Measurements from ENCODE around the gene ARSI. TPM values are rescaled to one million over a fixed set of nuclear protein-coding genes. Genes with fewer than 3 reads are reported as not detected.

Gene ARSI
- total RNA-seq = 1 to 10 TPM; 1.6 to 4.5 (median 2.6) TPM

GRCh38 chr5:150302301-150303069, at the start of gene ARSI:
Gene ARSI, minus strand, starts transcription at chr5:150302905. Its CDS starts 532 bp downstream, at chr5:150302373.
- intact Hi-C loops (cut with DNase I; ENCODE audit: low total_unique reads) = no loop called here
- TF ChIP-seq POLR2A (IDR thresholded peaks at IDR 0.05) = no peak
- no peak for TF ChIP-seq CTCF (IDR thresholded peaks at IDR 0.05)
- WGBS, 2 donors = 1 to 2% methylated on average over 40 to 63 of the region's 63 CpGs
- DNase-seq (ENCODE audit: low spot score in 2 of 2) = no peak
- no peak within 1 kb of the TSS for H3K4me3 ChIP-seq (ENCODE audit: low read depth, poor library complexity, severe bottlenecking)

GRCh38 chr5:150350524-150351344, 48.0 kb upstream of the ARSI start:
- DNase-seq (ENCODE audit: low spot score in 2 of 2) = peak; percentile 70 to 91
- intact Hi-C loops (cut with DNase I; ENCODE audit: low total_unique reads) = no loop called here
- TF ChIP-seq POLR2A (IDR thresholded peaks at IDR 0.05) (no peak), CTCF (IDR thresholded peaks at IDR 0.05) (peak in 1 of 3 donors; percentile 8)
- WGBS, 2 donors = 54 to 56% methylated on average over 7 of the region's 7 CpGs
- H3K4me3 ChIP-seq (ENCODE audit: low read depth, poor library complexity, severe bottlenecking) = no peak overlapping the region

GRCh38 chr5:150349681-150350275, 47.1 kb upstream of the ARSI start:
- no peak for DNase-seq (ENCODE audit: low spot score in 2 of 2)
- H3K4me3 ChIP-seq (ENCODE audit: low read depth, poor library complexity, severe bottlenecking) = no peak overlapping the region
- no peak for TF ChIP-seq CTCF (IDR thresholded peaks at IDR 0.05)
- TF ChIP-seq POLR2A (IDR thresholded peaks at IDR 0.05) = no peak
- intact Hi-C loops (cut with DNase I; ENCODE audit: low total_unique reads) = no loop called here
- WGBS, 2 donors = 85 to 89% methylated on average over 6 of the region's 6 CpGs

GRCh38 chr5:150347451-150347850, 44.7 kb upstream of the ARSI start:
- no peak for TF ChIP-seq POLR2A (IDR thresholded peaks at IDR 0.05)
- TF ChIP-seq CTCF (IDR thresholded peaks at IDR 0.05) = no peak
- 80 to 84% methylated on average over 9 of the region's 9 CpGs for WGBS, 2 donors
- intact Hi-C loops (cut with DNase I; ENCODE audit: low total_unique reads) = no loop called here
- DNase-seq (ENCODE audit: low spot score in 2 of 2) = no peak
- no peak overlapping the region for H3K4me3 ChIP-seq (ENCODE audit: low read depth, poor library complexity, severe bottlenecking)

GRCh38 chr5:150347003-150347402, 44.3 kb upstream of the ARSI start:
- H3K4me3 ChIP-seq (ENCODE audit: low read depth, poor library complexity, severe bottlenecking) = no peak overlapping the region
- WGBS, 2 donors = 88 to 90% methylated on average over 2 of the region's 2 CpGs
- intact Hi-C loops (cut with DNase I; ENCODE audit: low total_unique reads) = no loop called here
- TF ChIP-seq CTCF (IDR thresholded peaks at IDR 0.05) (no peak), POLR2A (IDR thresholded peaks at IDR 0.05) (no peak)
- DNase-seq (ENCODE audit: low spot score in 2 of 2) = no peak

All from lower leg skin (tissue), 4 donors.